HG03045 (cell line): ENCODE measurements around the gene NHSL2.
"Not testable (repeated sequence)": the region's sequence is repeated elsewhere in the genome, so short reads cannot be mapped to it uniquely, and the experiment has no call there.

Source experiments
- ATAC-seq: cut with Tn5 transposase; IDR thresholded peaks from one replicate; pipeline ENCODE4 v1.9.1; 2021; ENCODE audit warnings: mild to moderate bottlenecking, moderate library complexity; ENCODE audit not compliant: unreplicated experiment

The NHSL2 gene

GRCh38 chrX:71922686-71923085 is 12.0 kb downstream of the NHSL2 start:
- no peak for ATAC-seq

GRCh38 chrX:71923516-71923915 is 12.9 kb downstream of the NHSL2 start:
- no peak for ATAC-seq

- ATAC-seq, result no peak
Observed at GRCh38 chrX:71927040-71927439, 16.4 kb downstream of the NHSL2 start.

- ATAC-seq, result no peak
Observed at GRCh38 chrX:71928856-71929255, 18.2 kb downstream of the NHSL2 start.

- ATAC-seq, result no peak
Observed at GRCh38 chrX:71930298-71930697, 19.7 kb downstream of the NHSL2 start.

- no peak for ATAC-seq
Observed at GRCh38 chrX:71935476-71935875, 24.8 kb downstream of the NHSL2 start.

- ATAC-seq, result no peak
Observed at GRCh38 chrX:71936632-71937031, 26.0 kb downstream of the NHSL2 start.

GRCh38 chrX:71938371-71938770 is 27.7 kb downstream of the NHSL2 start:
- no peak for ATAC-seq

GRCh38 chrX:71941145-71941544 is 30.5 kb downstream of the NHSL2 start:
- no peak for ATAC-seq

- no peak for ATAC-seq
Observed at GRCh38 chrX:71941776-71942175, 31.1 kb downstream of the NHSL2 start.

- ATAC-seq, result no peak
Observed at GRCh38 chrX:71944369-71944768, 33.7 kb downstream of the NHSL2 start.

GRCh38 chrX:71945237-71945805 is 34.7 kb downstream of the NHSL2 start:
- no peak for ATAC-seq

GRCh38 chrX:71949363-71949762 is 38.7 kb downstream of the NHSL2 start:
- no peak for ATAC-seq

- no peak for ATAC-seq
Observed at GRCh38 chrX:71949844-71950445, 39.3 kb downstream of the NHSL2 start.

- ATAC-seq, result no peak
Observed at GRCh38 chrX:71953391-71953790, 42.7 kb downstream of the NHSL2 start.

- ATAC-seq, result no peak
Observed at GRCh38 chrX:71953946-71954345, 43.3 kb downstream of the NHSL2 start.

GRCh38 chrX:71954458-71954857 is 43.8 kb downstream of the NHSL2 start:
- ATAC-seq, result no peak

- ATAC-seq, result no peak
Observed at GRCh38 chrX:71955530-71956120, 45.0 kb downstream of the NHSL2 start.

- ATAC-seq, result no peak
Observed at GRCh38 chrX:71958281-71958675, 47.6 kb downstream of the NHSL2 start.

- not testable (repeated sequence) for ATAC-seq
Observed at GRCh38 chrX:71964184-71964583, 53.5 kb downstream of the NHSL2 start.

- no peak for ATAC-seq
Observed at GRCh38 chrX:71974916-71975315, 64.3 kb downstream of the NHSL2 start.

GRCh38 chrX:71976753-71977152 is 66.1 kb downstream of the NHSL2 start:
- ATAC-seq, result no peak

- ATAC-seq, result no peak
Observed at GRCh38 chrX:71978164-71978563, 67.5 kb downstream of the NHSL2 start.
